SKM-1 (cell line): ENCODE measurements around the gene GTF2H4.

Source experiments
- DNase-seq: peaks from one replicate; lab custom pipeline; 2025; ENCODE audit not compliant: unreplicated experiment; lab: John Stamatoyannopoulos, UW

The GTF2H4 gene

GRCh38 chr6:30951907-30952469 is 44.0 kb downstream of the GTF2H4 start:
- DNase-seq: no peak

GRCh38 chr6:30954631-30955366 is 46.8 kb downstream of the GTF2H4 start:
- DNase-seq: no peak

GRCh38 chr6:30955367-30956042 is 47.5 kb downstream of the GTF2H4 start:
- DNase-seq: no peak

- DNase-seq: no peak
Measured at GRCh38 chr6:30957716-30958115, 49.7 kb downstream of the GTF2H4 start.

- no peak for DNase-seq
Measured at GRCh38 chr6:30960907-30961673, 53.1 kb downstream of the GTF2H4 start.

GRCh38 chr6:30962716-30963115 is 54.7 kb downstream of the GTF2H4 start:
- no peak for DNase-seq

- no peak for DNase-seq
Measured at GRCh38 chr6:30963641-30964040, 55.6 kb downstream of the GTF2H4 start.
